ENCODE measurements around the gene BRCA1. TPM values are rescaled to one million over a fixed set of nuclear protein-coding genes. Genes with fewer than 3 reads are reported as not detected.
"Not testable (repeated sequence)": the region's sequence is repeated elsewhere in the genome, so short reads cannot be mapped to it uniquely, and the experiment has no call there.

Gene BRCA1
- 1 to 10 TPM; 4.6 to 5.9 TPM for total RNA-seq
- long read RNA-seq, donor 1, partial matches to known transcripts, result 0 of 3 reads
- long read RNA-seq, donor 1, other reads (novel, unspliced or antisense), result 3 of 3 reads
- long read RNA-seq, donor 2, full-length matches to known transcripts, result 4 of 7 reads
- long read RNA-seq, donor 2, partial matches to known transcripts, result 1 of 7 reads
- long read RNA-seq, donor 2, other reads (novel, unspliced or antisense), result 2 of 7 reads

- DNase-seq (ENCODE audit: low spot score), result peak; percentile 97
- intact Hi-C loops (cut with DNase I), result loop anchor here in 1 of 2 donors (5.0 kb wide), 1 partner anchor 103 kb away; the partner anchor contains the start of gene VAT1
Observed at GRCh38 chr17:43125133-43125966, at the start of gene BRCA1. BRCA1 (minus strand) TSS chr17:43125364; CDS start chr17:43124096, 1,268 bp downstream.

GRCh38 chr17:43171586-43172487 lies 46.7 kb upstream of the BRCA1 start:
- no peak for DNase-seq (ENCODE audit: low spot score)
- intact Hi-C loops (cut with DNase I), result loop anchor here (10.0 kb wide), 2 partner anchors 147 to 157 kb away; partner anchors contain the start of genes RND2 (in 1 of the 2) and VAT1 (in 1 of the 2)

GRCh38 chr17:43170766-43171585 lies 45.8 kb upstream of the BRCA1 start, which contains the start of gene NBR1:
NBR1 (plus strand) TSS chr17:43171214; CDS start chr17:43175800, 4,586 bp downstream.
- intact Hi-C loops (cut with DNase I), result loop anchor here (10.0 kb wide), 2 partner anchors 146 to 156 kb away; partner anchors contain the start of genes RND2 (in 1 of the 2) and VAT1 (in 1 of the 2)
- DNase-seq (ENCODE audit: low spot score), result peak; percentile 97

- DNase-seq (ENCODE audit: low spot score), result peak; percentile 96
- intact Hi-C loops (cut with DNase I), result loop anchor here (10.0 kb wide), 2 partner anchors 145 to 155 kb away; partner anchors contain the start of genes RND2 (in 1 of the 2) and VAT1 (in 1 of the 2)
Observed at GRCh38 chr17:43170140-43170765, 45.1 kb upstream of the BRCA1 start.

GRCh38 chr17:43169561-43170139 lies 44.5 kb upstream of the BRCA1 start:
- DNase-seq (ENCODE audit: low spot score), result peak; percentile 81
- intact Hi-C loops (cut with DNase I), result loop anchor here (10.0 kb wide), 2 partner anchors 145 to 155 kb away; partner anchors contain the start of genes RND2 (in 1 of the 2) and VAT1 (in 1 of the 2)

- intact Hi-C loops (cut with DNase I); DNase-seq (ENCODE audit: low spot score): not testable (repeated sequence)
Observed at GRCh38 chr17:43165971-43166370, 40.8 kb upstream of the BRCA1 start.

- intact Hi-C loops (cut with DNase I); DNase-seq (ENCODE audit: low spot score): not testable (repeated sequence)
Observed at GRCh38 chr17:43159957-43160356, 34.8 kb upstream of the BRCA1 start.

GRCh38 chr17:43159232-43159631 lies 34.1 kb upstream of the BRCA1 start:
- DNase-seq (ENCODE audit: low spot score); intact Hi-C loops (cut with DNase I): not testable (repeated sequence)

GRCh38 chr17:43155666-43156065 lies 30.5 kb upstream of the BRCA1 start:
- no peak for DNase-seq (ENCODE audit: low spot score)
- intact Hi-C loops (cut with DNase I), result no loop called here

- DNase-seq (ENCODE audit: low spot score); intact Hi-C loops (cut with DNase I): not testable (repeated sequence)
Observed at GRCh38 chr17:43153197-43153835, 28.2 kb upstream of the BRCA1 start.

GRCh38 chr17:43151880-43152456 lies 26.8 kb upstream of the BRCA1 start:
- no peak for DNase-seq (ENCODE audit: low spot score)
- intact Hi-C loops (cut with DNase I), result no loop called here

GRCh38 chr17:43146649-43147048 lies 21.5 kb upstream of the BRCA1 start:
- no peak for DNase-seq (ENCODE audit: low spot score)
- intact Hi-C loops (cut with DNase I), result no loop called here

GRCh38 chr17:43143201-43143600 lies 18.0 kb upstream of the BRCA1 start:
- intact Hi-C loops (cut with DNase I), result no loop called here
- no peak for DNase-seq (ENCODE audit: low spot score)

GRCh38 chr17:43142153-43142552 lies 17.0 kb upstream of the BRCA1 start:
- intact Hi-C loops (cut with DNase I), result no loop called here
- no peak for DNase-seq (ENCODE audit: low spot score)

GRCh38 chr17:43140396-43141332 lies 15.5 kb upstream of the BRCA1 start:
- intact Hi-C loops (cut with DNase I), result no loop called here
- DNase-seq (ENCODE audit: low spot score), result no peak
